Measurements from ENCODE around the gene CERS2. TPM values are rescaled to one million over a fixed set of nuclear protein-coding genes. Genes with fewer than 3 reads are reported as not detected.
A peak's percentile ranks its signal among the peaks of the same experiment; 100 is the strongest.

The CERS2 gene
- total and polyA plus RNA-seq, 2 of the 13 experiments (the other 11 are each of a cell fraction or from before 2014, with no cell fraction given) = 269 to 298 TPM

DNA sequence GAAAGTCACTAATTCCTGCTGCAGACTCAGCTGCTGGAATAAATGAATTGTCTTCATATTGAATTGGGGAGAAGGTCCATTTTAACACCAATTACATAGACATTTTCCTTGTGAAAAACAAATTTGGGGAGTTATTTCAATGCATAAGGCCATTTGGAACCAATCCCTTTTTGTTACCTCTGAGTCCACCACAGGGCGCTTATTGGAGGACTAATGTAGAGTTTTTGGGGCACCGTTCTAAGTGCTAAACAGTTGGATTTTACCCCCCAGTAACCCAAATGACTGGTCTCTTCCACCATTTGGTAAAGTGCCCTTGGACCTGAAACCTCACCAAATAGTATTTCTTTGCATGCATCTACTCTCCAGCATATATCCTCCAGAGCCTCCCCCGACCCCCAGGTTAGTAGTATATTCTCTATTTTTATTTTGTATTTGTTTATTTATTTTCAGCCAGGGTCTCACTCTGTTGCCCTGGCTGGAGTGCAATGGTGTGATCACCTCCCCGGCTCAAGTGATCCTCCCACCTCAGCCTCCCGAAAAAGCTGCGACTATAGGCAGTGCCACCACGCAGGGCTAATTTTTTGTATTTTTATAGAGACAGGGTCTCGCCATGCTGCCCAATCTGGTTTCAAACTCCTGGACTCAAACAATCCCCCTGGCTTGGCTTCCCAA, 35.2 kb upstream of the CERS2 start:
- in situ Hi-C loops (cut with HindIII; ENCODE audit: extremely low pct_ligation_motif_present, low pct_unique_long_range_greater_than_20kb) = no loop called here
- H4K20me1 ChIP-seq (ENCODE audit: insufficient read depth, low read length) = no peaks in the 10 kb centered on the region
- WGBS (ENCODE audit: low lambda C conversion rate) = 96% methylated on average over 8 of the region's 8 CpGs
- CTCF ChIA-PET (ENCODE audit: low intra/inter-chr PET ratio, low total read pairs) = no interaction called here
- H3K79me2 ChIP-seq (ENCODE audit: insufficient read depth, low read length) = peaks cover 28% of the 10 kb centered on the region
- no peak for TF ChIP-seq HMG20A (CRISPR knock-in tag; IDR thresholded peaks at IDR 0.05; ENCODE audit: borderline replicate concordance)
- TF ChIP-seq, protein P1, sequence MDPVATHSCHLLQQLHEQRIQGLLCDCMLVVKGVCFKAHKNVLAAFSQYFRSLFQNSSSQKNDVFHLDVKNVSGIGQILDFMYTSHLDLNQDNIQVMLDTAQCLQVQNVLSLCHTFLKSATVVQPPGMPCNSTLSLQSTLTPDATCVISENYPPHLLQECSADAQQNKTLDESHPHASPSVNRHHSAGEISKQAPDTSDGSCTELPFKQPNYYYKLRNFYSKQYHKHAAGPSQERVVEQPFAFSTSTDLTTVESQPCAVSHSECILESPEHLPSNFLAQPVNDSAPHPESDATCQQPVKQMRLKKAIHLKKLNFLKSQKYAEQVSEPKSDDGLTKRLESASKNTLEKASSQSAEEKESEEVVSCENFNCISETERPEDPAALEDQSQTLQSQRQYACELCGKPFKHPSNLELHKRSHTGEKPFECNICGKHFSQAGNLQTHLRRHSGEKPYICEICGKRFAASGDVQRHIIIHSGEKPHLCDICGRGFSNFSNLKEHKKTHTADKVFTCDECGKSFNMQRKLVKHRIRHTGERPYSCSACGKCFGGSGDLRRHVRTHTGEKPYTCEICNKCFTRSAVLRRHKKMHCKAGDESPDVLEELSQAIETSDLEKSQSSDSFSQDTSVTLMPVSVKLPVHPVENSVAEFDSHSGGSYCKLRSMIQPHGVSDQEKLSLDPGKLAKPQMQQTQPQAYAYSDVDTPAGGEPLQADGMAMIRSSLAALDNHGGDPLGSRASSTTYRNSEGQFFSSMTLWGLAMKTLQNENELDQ (CRISPR knock-in tag; IDR thresholded peaks at IDR 0.05; ENCODE audit: borderline replicate concordance) = no peak
- TF ChIP-seq, protein P2, sequence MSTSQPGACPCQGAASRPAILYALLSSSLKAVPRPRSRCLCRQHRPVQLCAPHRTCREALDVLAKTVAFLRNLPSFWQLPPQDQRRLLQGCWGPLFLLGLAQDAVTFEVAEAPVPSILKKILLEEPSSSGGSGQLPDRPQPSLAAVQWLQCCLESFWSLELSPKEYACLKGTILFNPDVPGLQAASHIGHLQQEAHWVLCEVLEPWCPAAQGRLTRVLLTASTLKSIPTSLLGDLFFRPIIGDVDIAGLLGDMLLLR (CRISPR knock-in tag; IDR thresholded peaks at IDR 0.05) = no peak
- TF ChIP-seq ZNF24 (IDR thresholded peaks at IDR 0.05) = no peak
- TF ChIP-seq ZNF589 (CRISPR knock-in tag; conservative IDR thresholded peaks at IDR 0.05) = no peak
- TF ChIP-seq, protein P3, sequence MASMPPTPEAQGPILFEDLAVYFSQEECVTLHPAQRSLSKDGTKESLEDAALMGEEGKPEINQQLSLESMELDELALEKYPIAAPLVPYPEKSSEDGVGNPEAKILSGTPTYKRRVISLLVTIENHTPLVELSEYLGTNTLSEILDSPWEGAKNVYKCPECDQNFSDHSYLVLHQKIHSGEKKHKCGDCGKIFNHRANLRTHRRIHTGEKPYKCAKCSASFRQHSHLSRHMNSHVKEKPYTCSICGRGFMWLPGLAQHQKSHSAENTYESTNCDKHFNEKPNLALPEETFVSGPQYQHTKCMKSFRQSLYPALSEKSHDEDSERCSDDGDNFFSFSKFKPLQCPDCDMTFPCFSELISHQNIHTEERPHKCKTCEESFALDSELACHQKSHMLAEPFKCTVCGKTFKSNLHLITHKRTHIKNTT (CRISPR knock-in tag; IDR thresholded peaks at IDR 0.05) = no peak
- no peak for TF ChIP-seq ZNF891 (CRISPR knock-in tag; IDR thresholded peaks at IDR 0.05)
- TF ChIP-seq, protein P4, sequence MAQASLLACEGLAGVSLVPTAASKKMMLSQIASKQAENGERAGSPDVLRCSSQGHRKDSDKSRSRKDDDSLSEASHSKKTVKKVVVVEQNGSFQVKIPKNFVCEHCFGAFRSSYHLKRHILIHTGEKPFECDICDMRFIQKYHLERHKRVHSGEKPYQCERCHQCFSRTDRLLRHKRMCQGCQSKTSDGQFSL (CRISPR knock-in tag; IDR thresholded peaks at IDR 0.05) = no peak
- TF ChIP-seq, protein P5, sequence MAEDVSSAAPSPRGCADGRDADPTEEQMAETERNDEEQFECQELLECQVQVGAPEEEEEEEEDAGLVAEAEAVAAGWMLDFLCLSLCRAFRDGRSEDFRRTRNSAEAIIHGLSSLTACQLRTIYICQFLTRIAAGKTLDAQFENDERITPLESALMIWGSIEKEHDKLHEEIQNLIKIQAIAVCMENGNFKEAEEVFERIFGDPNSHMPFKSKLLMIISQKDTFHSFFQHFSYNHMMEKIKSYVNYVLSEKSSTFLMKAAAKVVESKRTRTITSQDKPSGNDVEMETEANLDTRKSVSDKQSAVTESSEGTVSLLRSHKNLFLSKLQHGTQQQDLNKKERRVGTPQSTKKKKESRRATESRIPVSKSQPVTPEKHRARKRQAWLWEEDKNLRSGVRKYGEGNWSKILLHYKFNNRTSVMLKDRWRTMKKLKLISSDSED (CRISPR knock-in tag; IDR thresholded peaks at IDR 0.05) = no peak
- no peak for TF ChIP-seq ZBTB7A (CRISPR knock-in tag; IDR thresholded peaks at IDR 0.05)
- TF ChIP-seq, protein P6, sequence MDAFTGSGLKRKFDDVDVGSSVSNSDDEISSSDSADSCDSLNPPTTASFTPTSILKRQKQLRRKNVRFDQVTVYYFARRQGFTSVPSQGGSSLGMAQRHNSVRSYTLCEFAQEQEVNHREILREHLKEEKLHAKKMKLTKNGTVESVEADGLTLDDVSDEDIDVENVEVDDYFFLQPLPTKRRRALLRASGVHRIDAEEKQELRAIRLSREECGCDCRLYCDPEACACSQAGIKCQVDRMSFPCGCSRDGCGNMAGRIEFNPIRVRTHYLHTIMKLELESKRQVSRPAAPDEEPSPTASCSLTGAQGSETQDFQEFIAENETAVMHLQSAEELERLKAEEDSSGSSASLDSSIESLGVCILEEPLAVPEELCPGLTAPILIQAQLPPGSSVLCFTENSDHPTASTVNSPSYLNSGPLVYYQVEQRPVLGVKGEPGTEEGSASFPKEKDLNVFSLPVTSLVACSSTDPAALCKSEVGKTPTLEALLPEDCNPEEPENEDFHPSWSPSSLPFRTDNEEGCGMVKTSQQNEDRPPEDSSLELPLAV (CRISPR knock-in tag; conservative IDR thresholded peaks at IDR 0.05; ENCODE audit: low read depth) = no peak
- no peak for TF ChIP-seq KDM5A (IDR thresholded peaks at IDR 0.05; ENCODE audit: borderline replicate concordance, low read length)
- H3K27me3 ChIP-seq (ENCODE audit: control insufficient read depth in 1 of 2, insufficient read depth in 2 of 2, low read length in 2 of 2) = no peaks in the 10 kb centered on the region; a peak in 1 of 5 replicates
- H3K4me1 ChIP-seq (ENCODE audit: insufficient read depth, low read length) = peaks cover 78% of the 10 kb centered on the region
- POLR2A ChIA-PET = no interaction called here
- DNase-seq (ENCODE audit: low spot score) (no peak), ATAC-seq (no peak), FAIRE-seq (no peak)
- no peaks in the 10 kb centered on the region for H3K9me3 ChIP-seq (ENCODE audit: low read length)
- peak overlapping the region; percentile 100 for H3K27ac ChIP-seq (ENCODE audit: extremely low read length, insufficient read depth, low read length)
- peak overlapping the region in 2 of 3 experiments; percentile 91 to 99; a peak in 3 of 6 replicates for H3K4me3 ChIP-seq (replicated peaks in 1 of 3; ENCODE audit: insufficient read depth in 1 of 3, low read depth in 2 of 3, low read length in 3 of 3)
- H3K4me2 ChIP-seq (ENCODE audit: low read depth, low read length) = peak overlapping the region; percentile 93
- no TSS peak for BruUV-seq (replicated peaks)
- H3K9ac ChIP-seq (ENCODE audit: insufficient read depth, low read depth, low read length) = peak overlapping the region; percentile 98
- intact Hi-C loops (cut with micrococcal nuclease; ENCODE audit: unreplicated experiment) = loop anchor here (5.0 kb wide), 3 partner anchors 37 to 137 kb away; partner anchors contain the start of genes C1orf56, CERS2 and SEMA6C
- no peaks in the 10 kb centered on the region for H3K36me3 ChIP-seq (replicated peaks in 1 of 2; ENCODE audit: control insufficient read depth in 1 of 2, insufficient read depth in 2 of 2, low read length in 2 of 2)
- H2AFZ ChIP-seq (ENCODE audit: low read length) = no peak overlapping the region
